Right cardiac atrium (tissue), 5 donors: ENCODE measurements around the gene ABLIM2. TPM values are rescaled to one million over a fixed set of nuclear protein-coding genes. Genes with fewer than 3 reads are reported as not detected.

Experiments used
- ATAC-seq, 2 donors: fragments of 200-7000 bp; cut with Tn5 transposase; one replicate each; pipeline versions ENCODE4 v1.8.0 to v1.9.1; 2020; ENCODE audit warnings: moderate library complexity in 2 of 2, mild to moderate bottlenecking in 1 of 2
- DNase-seq, 3 donors: peaks; one replicate each; pipeline ENCODE4 v3.0.0-alpha.2; 2020
- H3K27ac ChIP-seq: one replicate; pipeline ENCODE4 v1.5.1; 2013; ENCODE audit warnings: mild to moderate bottlenecking, low read length, control low read depth, moderate library complexity
- H3K27me3 ChIP-seq: one replicate; pipeline ENCODE4 v1.6.1; 2013; ENCODE audit not compliant: control insufficient read depth, insufficient read depth
- H3K4me1 ChIP-seq: one replicate; pipeline ENCODE4 v1.6.1; 2013; ENCODE audit warnings: low read length; ENCODE audit not compliant: control insufficient read depth, insufficient read depth
- H3K4me3 ChIP-seq: one replicate; pipeline ENCODE4 v1.5.1; 2013; ENCODE audit warnings: low read length, control low read depth
- H3K9me3 ChIP-seq: one replicate; pipeline ENCODE4 v1.6.1; 2013; ENCODE audit warnings: low read length; ENCODE audit not compliant: control insufficient read depth
- WGBS: extraction: QIAGEN DNeasy Blood & Tissue Kit; methylation state at CpG from one replicate; pipeline ENCODE4 v1.1.7; 2013; 5-methylcytosine and 5-hydroxymethylcytosine counted together
- intact Hi-C, 4 donors: fragments of 100-400 bp; cut with DNase I; formaldehyde crosslinking; loops; one replicate each; pipeline versions ENCODE4 v1.11.0 to v1.14.0; 2022 to 2023
- polyA plus RNA-seq: library from polyadenylated mRNA; stranded (reverse); fragments of 200-250 nt; gene quantifications from one replicate; pipeline ENCODE4 v1.2.3, GENCODE V29; 2013
- total RNA-seq, 4 donors: library from RNA; stranded (reverse); fragmentation: NEBNext Ultra II Directional; extraction: Animal tissue kit (Norgen Biotek cat#: 25700); gene quantifications; one replicate each; pipeline ENCODE4 v1.2.1, GENCODE V29; 2021
- donor health status: healthy with polysubstance abuse.
- donor health status: DM: no; HTN: yes; CAD: no.
- donor health status: DM: no; HTN: no; CAD: no.
- donor health status: DM: no; HTN: yes; CAD: no; lungs with severe emphysema.
- donor health status: DM: yes; HTN: yes; CAD: no.

The ABLIM2 gene
- total and polyA plus RNA-seq, 5 donors: 4.2 to 17.4 (median 8.9) TPM

GRCh38 chr4:8171984-8172924, 13.6 kb upstream of the ABLIM2 start:
- H3K4me3 ChIP-seq: no peak overlapping the region
- intact Hi-C loops: loop anchor here in 2 of 4 donors (10.0 kb wide), 1 partner anchor 243 kb away; no protein-coding TSS in a partner anchor
- WGBS: 79% methylated on average over 36 of the region's 36 CpGs
- no peak for ATAC-seq
- no peaks in the 10 kb centered on the region for H3K27me3 ChIP-seq
- no peaks in the 10 kb centered on the region for H3K4me1 ChIP-seq
- H3K27ac ChIP-seq: no peak overlapping the region
- peak in 1 of 3 donors; percentile 38 for DNase-seq
- H3K9me3 ChIP-seq: no peaks in the 10 kb centered on the region

- peak in 1 of 3 donors; percentile 23 for DNase-seq
- ATAC-seq: no peak
- no peaks in the 10 kb centered on the region for H3K27me3 ChIP-seq
- 89% methylated on average over 7 of the region's 7 CpGs for WGBS
- no peaks in the 10 kb centered on the region for H3K9me3 ChIP-seq
- H3K4me3 ChIP-seq: no peak overlapping the region
- no peak overlapping the region for H3K27ac ChIP-seq
- intact Hi-C loops: loop anchor here in 2 of 4 donors (10.0 kb wide), 1 partner anchor 244 kb away; no protein-coding TSS in a partner anchor
- no peaks in the 10 kb centered on the region for H3K4me1 ChIP-seq
Measured at GRCh38 chr4:8171266-8171665, 12.7 kb upstream of the ABLIM2 start.

- no peaks in the 10 kb centered on the region for H3K27me3 ChIP-seq
- intact Hi-C loops: loop anchor here in 2 of 4 donors (10.0 kb wide), 1 partner anchor 244 kb away; no protein-coding TSS in a partner anchor
- H3K4me1 ChIP-seq: no peaks in the 10 kb centered on the region
- H3K9me3 ChIP-seq: no peaks in the 10 kb centered on the region
- peak in 1 of 3 donors; percentile 57 for DNase-seq
- ATAC-seq: no peak
- WGBS: 95% methylated on average over 11 of the region's 11 CpGs
- no peak overlapping the region for H3K27ac ChIP-seq
- H3K4me3 ChIP-seq: no peak overlapping the region
Measured at GRCh38 chr4:8170341-8170740, 11.7 kb upstream of the ABLIM2 start.

- Histone ChIP-seq H3K27me3 (no peaks in the 10 kb centered on the region), H3K4me3 (no peak overlapping the region), H3K9me3 (no peaks in the 10 kb centered on the region), H3K4me1 (no peaks in the 10 kb centered on the region), H3K27ac (no peak overlapping the region)
- intact Hi-C loops: loop anchor here in 2 of 4 donors (10.0 kb wide), 1 partner anchor 245 kb away; no protein-coding TSS in a partner anchor
- WGBS: 88% methylated on average over 3 of the region's 3 CpGs
- no peak for ATAC-seq
- DNase-seq: no peak
Measured at GRCh38 chr4:8169763-8170162, 11.2 kb upstream of the ABLIM2 start.

- DNase-seq: no peak
- H3K4me1 ChIP-seq: no peaks in the 10 kb centered on the region
- H3K27me3 ChIP-seq: no peaks in the 10 kb centered on the region
- no peak overlapping the region for H3K4me3 ChIP-seq
- no peak for ATAC-seq
- H3K9me3 ChIP-seq: no peaks in the 10 kb centered on the region
- no peak overlapping the region for H3K27ac ChIP-seq
- WGBS: 81% methylated on average over 5 of the region's 5 CpGs
- intact Hi-C loops: no loop called here
Measured at GRCh38 chr4:8168832-8169598, 10.4 kb upstream of the ABLIM2 start.

- ATAC-seq: no peak
- H3K27ac ChIP-seq: no peak overlapping the region
- intact Hi-C loops: no loop called here
- no peaks in the 10 kb centered on the region for H3K9me3 ChIP-seq
- no peaks in the 10 kb centered on the region for H3K4me1 ChIP-seq
- 96% methylated on average over 1 of the region's 1 CpG for WGBS
- no peaks in the 10 kb centered on the region for H3K27me3 ChIP-seq
- no peak for DNase-seq
- H3K4me3 ChIP-seq: no peak overlapping the region
Measured at GRCh38 chr4:8168232-8168631, 9.6 kb upstream of the ABLIM2 start.

GRCh38 chr4:8167815-8168214, 9.2 kb upstream of the ABLIM2 start:
- WGBS: 34% methylated on average over 2 of the region's 2 CpGs
- intact Hi-C loops: no loop called here
- Histone ChIP-seq H3K27me3 (no peaks in the 10 kb centered on the region), H3K4me1 (no peaks in the 10 kb centered on the region), H3K4me3 (no peak overlapping the region), H3K9me3 (no peaks in the 10 kb centered on the region), H3K27ac (no peak overlapping the region)
- peak in 2 of 3 donors; percentile 72 to 77 for DNase-seq
- ATAC-seq: peak; percentile 64 to 66

- H3K27me3 ChIP-seq: no peaks in the 10 kb centered on the region
- intact Hi-C loops: no loop called here
- no peaks in the 10 kb centered on the region for H3K9me3 ChIP-seq
- no peak overlapping the region for H3K27ac ChIP-seq
- 43% methylated on average over 2 of the region's 2 CpGs for WGBS
- ATAC-seq: no peak
- DNase-seq: peak in 1 of 3 donors; percentile 53
- H3K4me1 ChIP-seq: no peaks in the 10 kb centered on the region
- no peak overlapping the region for H3K4me3 ChIP-seq
Measured at GRCh38 chr4:8167291-8167690, 8.7 kb upstream of the ABLIM2 start.

- DNase-seq (peak in 1 of 3 donors; percentile 53), ATAC-seq (peak in 1 of 2 donors; percentile 14)
- Histone ChIP-seq H3K27me3 (no peaks in the 10 kb centered on the region), H3K9me3 (no peaks in the 10 kb centered on the region), H3K4me1 (no peaks in the 10 kb centered on the region), H3K27ac (no peak overlapping the region), H3K4me3 (no peak overlapping the region)
- WGBS: 43% methylated on average over 6 of the region's 6 CpGs
- intact Hi-C loops: no loop called here
Measured at GRCh38 chr4:8165374-8165896, 6.8 kb upstream of the ABLIM2 start.

GRCh38 chr4:8164687-8165086, 6.1 kb upstream of the ABLIM2 start:
- Histone ChIP-seq H3K9me3 (no peaks in the 10 kb centered on the region), H3K27ac (no peak overlapping the region), H3K27me3 (no peaks in the 10 kb centered on the region), H3K4me3 (no peak overlapping the region), H3K4me1 (no peaks in the 10 kb centered on the region)
- ATAC-seq (no peak), DNase-seq (peak in 1 of 3 donors; percentile 30)
- 94% methylated on average over 10 of the region's 10 CpGs for WGBS
- intact Hi-C loops: no loop called here
